Measurements from ENCODE around the gene CLEC5A.
"Not testable (repeated sequence)": the region's sequence is repeated elsewhere in the genome, so short reads cannot be mapped to it uniquely, and the experiment has no call there.

Gene CLEC5A

DNA sequence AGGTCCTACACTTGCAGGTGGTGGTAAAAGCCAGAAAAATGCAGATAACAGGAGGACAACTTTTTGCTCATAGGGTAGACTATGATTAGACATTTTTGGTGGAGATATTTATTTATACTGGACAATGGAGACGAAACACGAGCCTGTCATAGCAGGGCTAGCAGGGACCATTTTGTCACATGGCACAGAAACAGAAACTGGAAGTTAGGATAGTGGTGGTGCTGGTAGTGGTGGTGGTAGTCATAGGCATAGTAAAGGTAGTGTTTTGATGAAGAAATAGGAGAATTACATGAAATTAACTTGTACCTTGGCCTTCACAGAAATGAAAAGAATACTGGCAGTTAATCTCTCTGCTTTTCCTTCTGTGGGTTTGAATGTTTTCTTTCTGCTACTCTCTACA lies 40.1 kb upstream of the CLEC5A start:
- DNase-seq (ENCODE audit: extremely low spot score), result no peak
- CTCF ChIA-PET, result no interaction called here
- POLR2A ChIA-PET, result no interaction called here
- TF ChIP-seq ELF4 (IDR thresholded peaks at IDR 0.05) (no peak), TARDBP (IDR thresholded peaks at IDR 0.05) (no peak), LEF1 (IDR thresholded peaks at IDR 0.05; ENCODE audit: borderline replicate concordance) (no peak), ARNT (IDR thresholded peaks at IDR 0.05) (no peak), PKNOX1 (IDR thresholded peaks at IDR 0.05) (no peak), SP1 (IDR thresholded peaks at IDR 0.05) (no peak), FOXK2 (IDR thresholded peaks at IDR 0.05) (no peak), L3MBTL2 (conservative IDR thresholded peaks at IDR 0.05) (no peak), BHLHE40 (IDR thresholded peaks at IDR 0.05; ENCODE audit: borderline replicate concordance) (no peak), ZNF384 (IDR thresholded peaks at IDR 0.05) (no peak), FOXA1 (IDR thresholded peaks at IDR 0.05) (no peak)

DNA sequence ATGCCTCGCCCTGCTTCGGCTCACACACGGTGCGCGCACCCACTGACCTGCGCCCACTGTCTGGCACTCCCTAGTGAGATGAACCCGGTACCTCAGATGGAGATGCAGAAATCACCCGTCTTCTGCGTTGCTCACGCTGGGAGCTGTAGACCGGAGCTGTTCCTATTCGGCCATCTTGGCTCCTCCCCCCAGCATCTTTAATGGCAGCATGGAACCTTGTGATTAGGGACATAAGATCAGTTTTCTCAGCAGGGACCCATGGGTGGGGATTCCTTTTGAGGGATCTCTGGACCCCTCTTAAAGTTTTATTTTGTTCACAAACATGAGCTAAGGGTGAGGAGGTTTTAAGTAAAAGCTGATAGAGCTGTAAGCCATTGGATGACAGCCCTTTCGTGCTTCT lies 39.2 kb upstream of the CLEC5A start:
- POLR2A ChIA-PET; DNase-seq (ENCODE audit: extremely low spot score): not testable (repeated sequence)
- CTCF ChIA-PET, result interaction anchor here (0.8 kb wide), 1 partner anchor 11 kb away, joined by 4 read pairs; no protein-coding TSS in a partner anchor

DNA sequence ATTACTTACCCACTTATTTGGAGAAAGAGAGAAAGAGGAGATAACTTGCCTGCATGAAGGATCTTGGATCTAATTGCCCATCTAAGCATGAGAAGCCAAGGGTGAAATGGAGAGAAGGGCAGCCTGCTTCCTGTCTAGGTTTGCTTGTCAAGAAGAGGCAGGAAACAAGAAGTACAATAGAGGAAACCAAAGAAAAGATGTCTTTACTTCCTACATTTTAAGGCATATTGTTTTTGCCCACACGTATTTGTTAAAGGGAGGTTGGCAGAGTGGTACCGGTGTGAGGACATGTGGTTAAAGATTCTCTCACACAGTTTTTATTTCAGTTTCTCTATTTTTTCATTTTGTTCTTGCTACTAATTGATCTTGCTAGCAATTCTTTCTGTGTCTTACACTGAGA lies 32.8 kb upstream of the CLEC5A start:
- CTCF ChIA-PET, result no interaction called here
- POLR2A ChIA-PET, result no interaction called here
- no peak for TF ChIP-seq NFRKB (IDR thresholded peaks at IDR 0.05)
- TF ChIP-seq BHLHE40 (IDR thresholded peaks at IDR 0.05; ENCODE audit: borderline replicate concordance), result no peak
- TF ChIP-seq SUZ12 (IDR thresholded peaks at IDR 0.05), result no peak
- TF ChIP-seq ARNT (IDR thresholded peaks at IDR 0.05), result no peak
- DNase-seq (ENCODE audit: extremely low spot score), result no peak

- DNase-seq (ENCODE audit: extremely low spot score), result no peak
- no peak for TF ChIP-seq FOXA1 (IDR thresholded peaks at IDR 0.05)
- no peak for TF ChIP-seq TARDBP (IDR thresholded peaks at IDR 0.05)
- no peak for TF ChIP-seq PKNOX1 (IDR thresholded peaks at IDR 0.05)
- TF ChIP-seq BHLHE40 (IDR thresholded peaks at IDR 0.05; ENCODE audit: borderline replicate concordance), result no peak
- no peak for TF ChIP-seq ARNT (IDR thresholded peaks at IDR 0.05)
- TF ChIP-seq SP1 (IDR thresholded peaks at IDR 0.05), result no peak
- TF ChIP-seq ELF4 (IDR thresholded peaks at IDR 0.05), result no peak
- TF ChIP-seq FOXM1 (IDR thresholded peaks at IDR 0.05; ENCODE audit: borderline replicate concordance), result no peak
- TF ChIP-seq SUZ12 (IDR thresholded peaks at IDR 0.05), result no peak
- TF ChIP-seq FOXK2 (IDR thresholded peaks at IDR 0.05), result no peak
- no peak for TF ChIP-seq ZNF384 (IDR thresholded peaks at IDR 0.05)
- TF ChIP-seq NFRKB (IDR thresholded peaks at IDR 0.05), result no peak
- no peak for TF ChIP-seq L3MBTL2 (conservative IDR thresholded peaks at IDR 0.05)
- TF ChIP-seq LEF1 (IDR thresholded peaks at IDR 0.05; ENCODE audit: borderline replicate concordance), result no peak
- TF ChIP-seq HDGF (IDR thresholded peaks at IDR 0.05; ENCODE audit: borderline replicate concordance), result no peak
- TF ChIP-seq CTBP1 (IDR thresholded peaks at IDR 0.05; ENCODE audit: borderline replicate concordance), result no peak
- CTCF ChIA-PET, result no interaction called here
Measured at GRCh38 chr7:141978351-141978750, 31.6 kb upstream of the CLEC5A start.

DNA sequence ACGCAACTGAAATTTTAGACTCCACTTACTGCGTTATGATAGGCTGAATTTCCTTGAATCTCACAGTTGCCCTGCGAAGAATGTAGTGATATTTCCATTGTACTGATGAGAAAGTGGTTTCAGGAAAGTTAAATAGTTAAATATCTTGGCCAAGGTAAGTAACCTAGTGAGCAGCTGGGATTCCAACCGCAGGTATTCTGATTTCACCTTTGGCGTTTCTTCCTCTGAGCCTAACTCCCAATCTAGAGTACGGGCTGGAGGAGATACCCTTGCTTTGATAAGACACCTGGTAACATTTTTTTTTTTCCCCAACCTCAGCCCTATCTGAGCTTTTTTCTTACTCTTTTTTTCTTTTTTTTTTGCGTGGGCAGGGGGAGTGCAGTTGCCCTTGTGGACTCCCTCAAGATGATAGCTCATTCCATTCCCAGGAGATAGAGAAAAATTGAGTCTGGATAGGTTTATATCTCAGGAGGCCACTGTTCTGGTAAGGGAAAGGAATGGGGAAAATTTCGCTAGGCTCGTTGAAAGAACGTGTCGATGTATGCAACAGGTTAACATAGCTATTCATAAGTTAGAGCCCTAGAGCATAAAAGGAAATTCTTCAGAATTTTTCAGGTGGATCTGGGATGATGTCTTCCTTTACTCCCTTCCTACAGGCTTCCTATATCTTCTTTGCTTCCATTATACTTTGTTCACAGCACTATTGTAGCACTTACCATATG lies 29.9 kb upstream of the CLEC5A start:
- DNase-seq (ENCODE audit: extremely low spot score), result no peak
- CTCF ChIA-PET, result interaction anchor here (0.6 to 3.2 kb wide), 15 partner anchors 15 to 350 kb away, joined by 3 to 19 read pairs (median 4); no protein-coding TSS in a partner anchor

More at GRCh38 chr7:141978351-141978750, 31.6 kb upstream of the CLEC5A start:
- POLR2A ChIA-PET, result no interaction called here

More for the DNA sequence above, 29.9 kb upstream of the CLEC5A start:
- POLR2A ChIA-PET, result interaction anchor here (1.0 kb wide), 1 partner anchor 11 kb away, joined by 3 read pairs; no protein-coding TSS in a partner anchor
- TF ChIP-seq CTBP1 (IDR thresholded peaks at IDR 0.05; ENCODE audit: borderline replicate concordance) (no peak), ARNT (IDR thresholded peaks at IDR 0.05) (no peak), ZNF384 (IDR thresholded peaks at IDR 0.05) (no peak), HDGF (IDR thresholded peaks at IDR 0.05; ENCODE audit: borderline replicate concordance) (no peak), FOXM1 (IDR thresholded peaks at IDR 0.05; ENCODE audit: borderline replicate concordance) (no peak), PKNOX1 (IDR thresholded peaks at IDR 0.05) (no peak), LEF1 (IDR thresholded peaks at IDR 0.05; ENCODE audit: borderline replicate concordance) (no peak), NFRKB (IDR thresholded peaks at IDR 0.05) (no peak), SUZ12 (IDR thresholded peaks at IDR 0.05) (no peak), ELF4 (IDR thresholded peaks at IDR 0.05) (no peak), TARDBP (IDR thresholded peaks at IDR 0.05) (no peak), L3MBTL2 (conservative IDR thresholded peaks at IDR 0.05) (no peak), FOXA1 (IDR thresholded peaks at IDR 0.05) (no peak), SP1 (IDR thresholded peaks at IDR 0.05) (no peak), BHLHE40 (IDR thresholded peaks at IDR 0.05; ENCODE audit: borderline replicate concordance) (no peak), FOXK2 (IDR thresholded peaks at IDR 0.05) (no peak)
